Gastrocnemius medialis (tissue), 4 donors: Measurements from ENCODE around the gene DAG1.

ENCODE experiments used
- POLR2A ChIP-seq, 2 donors: fragments of 450-650 bp; IDR thresholded peaks; one replicate each; pipeline ENCODE4 v1.6.1; 2017; ENCODE audit warnings: antibody characterized with exemption in 2 of 2, mild to moderate bottlenecking in 2 of 2, moderate library complexity in 2 of 2
- TF ChIP-seq, protein P1 (sequence below), 5 experiments: fragments of 450-650 bp in 3 of 5; fragments of 200-600 bp in 2 of 5; sonication (generic) in 2 of 5; IDR thresholded peaks in 4 of 5; conservative IDR thresholded peaks in 1 of 5; 1 replicate in 4 of 5; 2 replicates in 1 of 5; pipeline ENCODE4 v1.5.1; 2016 to 2019; ENCODE audit warnings: antibody characterized with exemption in 5 of 5, mild to moderate bottlenecking in 3 of 5, moderate library complexity in 3 of 5

DNA sequence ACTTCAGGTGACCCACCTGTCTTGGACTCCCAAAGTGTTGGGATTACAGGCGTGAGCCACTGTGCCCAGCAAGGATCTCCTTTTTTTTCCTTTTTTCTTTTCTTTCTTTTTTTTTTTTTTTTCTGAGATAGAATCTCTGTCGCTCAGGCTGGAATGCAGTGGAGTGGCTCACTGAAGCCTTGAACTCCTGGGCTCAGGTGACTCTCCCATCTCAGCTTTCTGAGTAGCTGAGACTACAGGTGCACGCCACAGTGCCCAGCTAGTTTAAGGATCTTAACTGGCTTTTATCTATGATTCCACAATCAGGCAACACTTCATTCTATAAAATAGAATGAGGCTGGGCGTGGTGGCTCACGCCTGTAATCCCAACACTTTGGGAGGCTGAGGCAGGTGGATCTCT is 24.7 kb upstream of the DAG1 start:
- TF ChIP-seq, protein P1, sequence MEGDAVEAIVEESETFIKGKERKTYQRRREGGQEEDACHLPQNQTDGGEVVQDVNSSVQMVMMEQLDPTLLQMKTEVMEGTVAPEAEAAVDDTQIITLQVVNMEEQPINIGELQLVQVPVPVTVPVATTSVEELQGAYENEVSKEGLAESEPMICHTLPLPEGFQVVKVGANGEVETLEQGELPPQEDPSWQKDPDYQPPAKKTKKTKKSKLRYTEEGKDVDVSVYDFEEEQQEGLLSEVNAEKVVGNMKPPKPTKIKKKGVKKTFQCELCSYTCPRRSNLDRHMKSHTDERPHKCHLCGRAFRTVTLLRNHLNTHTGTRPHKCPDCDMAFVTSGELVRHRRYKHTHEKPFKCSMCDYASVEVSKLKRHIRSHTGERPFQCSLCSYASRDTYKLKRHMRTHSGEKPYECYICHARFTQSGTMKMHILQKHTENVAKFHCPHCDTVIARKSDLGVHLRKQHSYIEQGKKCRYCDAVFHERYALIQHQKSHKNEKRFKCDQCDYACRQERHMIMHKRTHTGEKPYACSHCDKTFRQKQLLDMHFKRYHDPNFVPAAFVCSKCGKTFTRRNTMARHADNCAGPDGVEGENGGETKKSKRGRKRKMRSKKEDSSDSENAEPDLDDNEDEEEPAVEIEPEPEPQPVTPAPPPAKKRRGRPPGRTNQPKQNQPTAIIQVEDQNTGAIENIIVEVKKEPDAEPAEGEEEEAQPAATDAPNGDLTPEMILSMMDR (IDR thresholded peaks at IDR 0.05 in 4 of 5, conservative IDR thresholded peaks at IDR 0.05 in 1 of 5): no peak
- TF ChIP-seq POLR2A (IDR thresholded peaks at IDR 0.05): no peak
